ENCODE measurements around the gene ETV7.

DNA sequence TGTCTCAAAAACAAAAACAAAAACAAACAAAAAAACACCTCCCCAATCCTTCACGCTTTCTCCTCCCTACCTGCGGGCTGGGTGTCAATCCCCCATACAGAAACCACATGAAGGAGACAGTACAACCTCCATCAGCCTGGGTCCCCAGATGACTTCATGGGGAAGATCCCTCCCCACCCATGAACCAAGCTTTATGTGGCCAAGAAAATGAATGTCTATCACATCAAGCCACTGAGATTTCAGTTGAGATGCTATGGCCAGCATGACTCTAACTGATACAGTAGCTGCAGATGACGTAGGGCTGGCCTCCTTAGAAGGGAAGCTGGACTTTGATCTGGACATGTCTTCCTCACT is 29.6 kb downstream of the ETV7 start:
- TF ChIP-seq, protein P1, sequence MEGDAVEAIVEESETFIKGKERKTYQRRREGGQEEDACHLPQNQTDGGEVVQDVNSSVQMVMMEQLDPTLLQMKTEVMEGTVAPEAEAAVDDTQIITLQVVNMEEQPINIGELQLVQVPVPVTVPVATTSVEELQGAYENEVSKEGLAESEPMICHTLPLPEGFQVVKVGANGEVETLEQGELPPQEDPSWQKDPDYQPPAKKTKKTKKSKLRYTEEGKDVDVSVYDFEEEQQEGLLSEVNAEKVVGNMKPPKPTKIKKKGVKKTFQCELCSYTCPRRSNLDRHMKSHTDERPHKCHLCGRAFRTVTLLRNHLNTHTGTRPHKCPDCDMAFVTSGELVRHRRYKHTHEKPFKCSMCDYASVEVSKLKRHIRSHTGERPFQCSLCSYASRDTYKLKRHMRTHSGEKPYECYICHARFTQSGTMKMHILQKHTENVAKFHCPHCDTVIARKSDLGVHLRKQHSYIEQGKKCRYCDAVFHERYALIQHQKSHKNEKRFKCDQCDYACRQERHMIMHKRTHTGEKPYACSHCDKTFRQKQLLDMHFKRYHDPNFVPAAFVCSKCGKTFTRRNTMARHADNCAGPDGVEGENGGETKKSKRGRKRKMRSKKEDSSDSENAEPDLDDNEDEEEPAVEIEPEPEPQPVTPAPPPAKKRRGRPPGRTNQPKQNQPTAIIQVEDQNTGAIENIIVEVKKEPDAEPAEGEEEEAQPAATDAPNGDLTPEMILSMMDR (IDR thresholded peaks at IDR 0.05), result no peak
- TF ChIP-seq POLR2A (IDR thresholded peaks at IDR 0.05) (no peak), EP300 (IDR thresholded peaks at IDR 0.05) (no peak)

Data from ovary (tissue), 3 donors.